LoVo (cell line): Measurements from ENCODE around the gene MAJIN.
"Not testable (repeated sequence)": the region's sequence is repeated elsewhere in the genome, so short reads cannot be mapped to it uniquely, and the experiment has no call there.

ENCODE experiments used
- DNase-seq: peaks from one replicate; pipeline ENCODE4 v3.0.0-alpha.2; 2016; ENCODE audit warnings: low spot score

MAJIN gene, protein sequence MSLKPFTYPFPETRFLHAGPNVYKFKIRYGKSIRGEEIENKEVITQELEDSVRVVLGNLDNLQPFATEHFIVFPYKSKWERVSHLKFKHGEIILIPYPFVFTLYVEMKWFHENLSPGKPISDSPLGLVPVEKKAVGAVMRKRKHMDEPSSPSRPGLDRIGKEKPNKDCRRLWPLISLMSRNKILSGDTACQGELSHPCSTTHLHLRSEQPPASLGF

DNA sequence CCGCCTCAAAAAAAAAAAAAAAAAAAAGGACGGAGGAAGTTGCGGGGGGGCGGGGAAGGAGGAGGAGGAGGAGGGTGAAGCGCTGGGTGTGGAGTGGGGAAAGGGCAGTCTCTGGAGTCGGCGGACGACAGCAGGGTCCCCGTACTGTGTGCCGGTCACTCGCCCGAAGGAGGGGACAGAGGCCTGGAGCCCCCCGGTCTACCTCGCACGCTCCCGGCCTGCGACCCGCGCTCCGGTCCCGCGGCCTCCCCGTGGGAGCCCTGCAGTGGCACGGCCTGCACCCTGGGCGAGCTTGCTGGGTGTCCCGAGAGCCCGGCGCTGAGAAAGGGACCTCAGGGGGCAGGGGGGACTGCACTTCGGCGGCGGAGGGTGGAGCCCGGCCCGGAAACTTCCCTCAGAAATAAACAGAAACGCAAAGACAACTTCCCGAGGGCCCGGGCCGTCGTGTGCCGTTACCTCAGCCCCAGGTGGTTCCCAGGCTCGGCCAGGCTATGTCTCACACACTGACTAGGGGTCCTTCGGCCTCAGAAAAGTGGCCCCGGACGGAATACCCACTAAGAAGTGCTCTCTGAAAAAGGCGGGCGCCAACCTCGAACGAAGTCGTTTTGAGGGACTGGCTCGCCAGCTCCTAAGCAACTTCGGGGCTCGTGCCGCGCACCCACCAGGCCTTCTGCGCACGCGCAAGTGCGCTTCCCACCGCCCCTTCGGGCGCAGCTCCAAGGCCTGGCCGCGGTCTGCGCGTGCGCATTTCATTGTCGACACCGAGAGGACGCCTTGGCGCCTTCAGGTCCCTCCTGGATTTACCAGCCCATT is at the start of gene MAJIN:
TSS of gene MAJIN (minus strand) at position 688 of the 813 bp plus-strand sequence. CDS start 12,703 bp downstream, outside the sequence.
- DNase-seq: no peak

DNA sequence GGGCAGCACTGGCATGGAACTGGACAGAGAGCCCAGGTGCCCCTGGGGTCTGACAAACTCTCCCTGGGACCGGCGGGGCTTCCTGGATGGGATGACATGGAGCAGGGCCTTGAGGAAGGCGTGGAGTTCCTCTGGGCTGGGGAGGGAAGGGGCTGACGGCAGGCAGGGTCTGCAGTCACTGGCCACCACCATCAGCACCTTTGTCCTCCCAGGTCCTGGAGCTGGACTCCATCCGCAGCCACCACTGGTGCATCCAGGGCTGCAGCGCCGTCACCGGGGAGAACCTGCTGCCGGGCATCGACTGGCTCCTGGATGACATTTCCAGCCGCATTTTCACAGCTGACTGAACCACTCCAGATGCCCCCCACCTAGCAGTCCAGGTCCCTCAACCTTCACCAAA is 49.6 kb upstream of the MAJIN start:
- no peak for DNase-seq

DNA sequence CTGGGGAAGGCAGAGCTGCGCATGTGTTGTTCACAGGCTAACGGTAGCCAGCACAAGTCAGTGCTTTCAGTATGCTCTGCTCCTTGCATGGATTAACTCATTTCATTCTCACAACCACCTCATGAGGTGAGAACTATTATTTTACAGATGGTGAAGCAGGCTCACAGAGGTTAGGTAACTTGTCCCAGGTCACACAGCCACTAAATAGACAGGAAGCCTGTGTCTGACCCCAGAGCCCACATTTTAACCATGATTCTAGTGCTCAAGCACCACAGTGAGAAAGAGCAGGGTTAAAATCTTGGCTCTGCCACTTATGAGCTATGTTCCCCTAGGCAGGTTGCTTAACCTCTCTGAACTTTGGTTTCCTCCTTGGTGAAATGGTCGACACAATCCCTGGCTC is 49.1 kb upstream of the MAJIN start:
- no peak for DNase-seq

DNA sequence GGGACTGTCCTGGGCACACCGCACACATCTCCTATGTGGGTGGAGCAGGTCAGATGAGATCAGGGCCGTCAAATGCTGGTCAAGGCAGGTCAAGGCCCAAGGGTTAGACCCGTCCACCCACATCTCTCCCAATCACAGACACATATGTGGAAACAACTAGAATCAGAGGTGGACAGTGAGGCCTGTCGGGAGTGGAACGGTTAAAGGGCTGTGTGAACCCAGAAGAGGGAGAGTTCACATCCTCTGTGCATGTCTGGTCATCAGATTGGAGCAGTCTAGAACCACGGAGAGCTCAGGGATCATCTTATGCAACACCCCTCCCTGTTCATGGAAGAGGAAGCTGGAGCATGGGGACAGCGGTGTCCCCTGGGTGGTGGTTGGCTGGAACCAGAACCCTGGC is 47.9 kb upstream of the MAJIN start:
- no peak for DNase-seq

DNA sequence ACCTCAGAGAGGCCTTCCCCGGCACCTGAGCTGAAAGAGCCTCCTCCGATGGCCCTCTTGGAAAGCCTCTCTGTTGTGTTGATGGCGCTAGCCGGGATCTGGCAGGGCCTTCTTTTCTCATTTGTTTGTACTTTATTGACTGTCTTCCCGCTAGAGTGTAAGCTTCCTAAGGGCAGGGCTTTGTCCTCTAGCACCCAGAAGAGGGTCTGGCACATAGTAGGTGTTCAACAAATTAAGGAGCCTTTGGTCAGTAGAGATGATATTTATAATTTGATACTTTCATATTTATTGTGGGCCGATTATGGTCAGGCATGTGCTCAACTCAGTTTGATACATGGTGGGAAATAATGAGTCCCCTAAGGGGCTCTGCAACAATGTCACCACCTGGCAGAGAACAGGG is 46.0 kb upstream of the MAJIN start:
- DNase-seq: no peak

DNA sequence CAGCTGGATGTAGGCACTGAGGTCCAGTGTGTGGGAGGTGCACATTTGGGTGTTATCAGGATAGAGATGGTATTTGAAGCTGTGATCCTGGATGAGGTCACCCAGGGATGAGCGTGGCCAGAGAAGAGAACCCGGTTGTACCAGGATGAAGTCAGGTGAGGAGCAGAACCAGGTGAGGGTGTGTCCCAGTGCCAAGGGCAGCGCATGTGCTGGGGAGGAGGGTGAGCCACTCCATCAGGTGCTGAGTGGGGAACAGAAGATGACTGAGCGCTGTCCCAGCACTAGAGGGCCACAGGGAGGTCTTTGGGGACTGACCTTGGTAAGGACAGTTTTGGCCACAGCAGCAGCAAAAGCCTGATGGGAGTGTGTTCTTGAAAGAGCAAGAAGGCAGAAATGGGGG is 44.8 kb upstream of the MAJIN start:
- no peak for DNase-seq

DNA sequence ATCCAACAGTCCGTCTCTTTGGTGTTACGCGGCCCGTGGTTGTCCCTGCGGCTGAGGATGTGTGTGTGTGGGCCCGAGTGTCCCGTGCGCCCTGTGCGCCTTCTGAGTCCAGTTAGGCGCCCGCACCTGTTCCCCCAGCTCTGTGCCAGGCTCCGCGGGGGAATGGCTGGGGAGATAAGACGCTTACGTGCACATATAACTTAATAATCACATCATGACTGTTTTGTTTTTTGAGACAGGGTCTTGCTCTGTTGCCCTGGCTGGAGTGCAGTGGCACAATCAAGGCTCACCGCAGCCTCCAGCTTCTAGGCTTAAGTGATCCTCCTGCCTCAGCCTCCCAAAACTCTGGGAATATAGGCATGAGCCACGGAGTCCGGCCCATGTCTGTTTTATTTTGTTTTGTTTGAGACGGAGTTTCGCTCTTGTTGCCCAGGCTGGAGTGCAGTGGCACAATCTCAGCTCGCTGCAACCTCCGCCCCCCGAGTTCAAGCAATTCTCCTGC is 42.9 kb upstream of the MAJIN start:
- DNase-seq: no peak

DNA sequence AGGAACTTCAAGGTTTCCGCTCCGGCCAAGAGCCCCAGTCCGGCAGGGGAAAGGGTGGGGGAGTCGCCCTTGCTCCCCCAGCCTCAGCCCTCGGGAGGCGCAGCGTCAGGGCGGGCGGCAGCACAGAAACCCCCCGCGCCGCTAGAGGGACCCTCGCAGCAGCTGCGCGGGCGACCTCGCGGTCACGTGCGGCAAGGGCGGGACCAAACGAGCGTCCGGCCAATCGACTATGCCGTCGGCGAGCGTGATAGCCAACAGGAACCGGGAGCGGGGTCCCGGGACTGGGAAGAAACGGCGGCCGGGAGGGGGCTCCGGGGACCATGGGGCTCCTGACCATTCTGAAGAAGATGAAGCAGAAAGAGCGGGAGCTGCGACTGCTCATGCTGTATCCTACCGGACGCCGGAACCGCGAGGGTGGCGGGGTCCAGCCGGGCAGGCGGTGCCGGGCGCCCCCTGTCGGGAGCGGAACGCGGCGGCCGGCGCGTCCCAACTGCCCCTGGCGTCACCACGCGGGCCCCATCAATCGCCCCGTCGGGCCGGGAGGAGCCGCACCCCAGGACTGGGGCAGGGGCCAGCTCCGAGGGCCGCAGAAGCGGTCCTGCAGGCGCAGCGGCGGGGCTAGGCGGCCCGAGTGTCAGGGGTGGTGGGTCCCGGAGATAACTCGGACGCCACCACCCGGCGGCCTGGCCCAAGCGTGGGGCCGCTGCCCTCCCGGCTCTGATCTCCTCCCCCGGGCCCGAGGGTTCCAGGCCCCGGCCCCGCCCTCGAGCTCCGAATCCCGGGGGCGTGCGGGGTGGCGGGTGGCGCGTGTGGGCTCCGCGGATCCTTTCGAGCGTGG is 42.2 kb upstream of the MAJIN start, which contains the start of gene ARL2:
TSS of gene ARL2 (plus strand) at position 273 of the 838 bp plus-strand sequence. CDS start at position 321, 48 bp downstream.
- peak; percentile 89 for DNase-seq

DNA sequence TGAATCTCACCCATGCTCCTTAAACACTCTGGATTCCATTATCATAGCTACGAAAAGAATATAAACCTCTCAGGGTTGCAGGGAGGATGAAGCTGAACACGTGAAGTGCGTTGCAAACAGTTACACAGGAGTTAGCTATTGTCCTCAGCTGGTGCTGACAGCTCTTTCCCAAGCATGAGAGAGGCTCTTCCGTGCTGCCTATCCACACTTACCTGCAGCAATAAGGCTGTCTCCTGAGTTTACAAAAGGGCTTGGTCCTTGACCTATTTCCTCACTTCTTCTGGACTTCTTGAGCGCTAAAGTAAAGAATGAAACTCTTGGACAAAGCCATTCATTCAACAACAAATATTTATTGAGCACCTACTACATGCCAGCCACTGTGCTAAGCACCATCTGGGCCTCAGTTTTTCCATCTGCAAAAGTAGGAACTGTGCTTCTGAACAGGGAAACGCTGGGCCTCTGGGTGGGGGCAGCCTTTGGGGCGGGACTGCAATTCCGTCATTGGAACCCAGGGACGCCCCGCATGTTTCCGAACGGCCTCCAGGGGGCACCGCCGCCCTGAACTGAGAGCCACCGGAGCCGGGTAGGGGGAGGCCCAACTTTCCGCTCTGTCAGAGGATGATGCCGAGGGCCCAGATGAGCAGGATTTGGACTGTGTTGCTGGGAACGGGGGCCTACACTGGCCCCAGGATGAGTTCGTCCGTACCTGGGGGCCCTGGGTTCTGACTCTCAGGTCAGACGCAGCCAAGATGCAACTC is 41.4 kb upstream of the MAJIN start:
- DNase-seq: peak; percentile 85

DNA sequence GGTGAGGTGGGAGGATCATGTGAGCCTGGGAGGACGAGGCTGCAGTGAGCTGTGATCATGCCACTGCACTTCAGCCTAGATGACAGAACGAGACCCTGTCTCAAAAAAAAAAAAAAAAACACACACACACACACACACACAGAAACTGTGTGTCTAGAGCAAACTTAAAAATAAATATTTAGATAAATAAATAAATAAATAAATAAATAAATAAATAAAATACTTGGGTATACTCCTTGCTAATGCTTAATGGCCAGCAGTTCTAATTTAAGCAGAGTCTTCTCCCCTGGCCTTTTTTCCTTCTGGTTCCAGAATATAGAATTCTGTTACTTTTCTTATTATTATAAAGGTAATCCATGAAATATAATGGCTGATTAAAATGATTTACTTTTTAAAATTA is 37.0 kb upstream of the MAJIN start:
- DNase-seq: no peak

DNA sequence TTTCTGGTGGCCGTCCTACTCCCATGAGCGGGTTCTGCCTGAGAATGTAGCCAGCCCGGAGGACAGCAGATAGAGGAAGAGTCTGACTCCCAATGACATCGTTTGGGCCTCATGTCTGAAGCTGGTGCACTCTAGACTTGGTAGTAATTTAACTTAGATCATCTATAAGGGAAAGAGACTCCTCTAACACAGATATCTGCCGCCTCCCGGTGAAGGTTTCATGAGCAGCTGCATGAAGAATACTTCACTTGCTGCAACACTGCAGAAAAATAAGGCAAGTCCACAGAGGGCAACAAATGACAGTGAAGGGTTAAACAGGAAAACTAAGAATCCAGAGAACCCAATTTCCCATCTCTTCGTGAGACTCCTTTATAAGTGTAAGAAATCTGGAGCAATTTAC is 36.1 kb upstream of the MAJIN start:
- DNase-seq: no peak

DNA sequence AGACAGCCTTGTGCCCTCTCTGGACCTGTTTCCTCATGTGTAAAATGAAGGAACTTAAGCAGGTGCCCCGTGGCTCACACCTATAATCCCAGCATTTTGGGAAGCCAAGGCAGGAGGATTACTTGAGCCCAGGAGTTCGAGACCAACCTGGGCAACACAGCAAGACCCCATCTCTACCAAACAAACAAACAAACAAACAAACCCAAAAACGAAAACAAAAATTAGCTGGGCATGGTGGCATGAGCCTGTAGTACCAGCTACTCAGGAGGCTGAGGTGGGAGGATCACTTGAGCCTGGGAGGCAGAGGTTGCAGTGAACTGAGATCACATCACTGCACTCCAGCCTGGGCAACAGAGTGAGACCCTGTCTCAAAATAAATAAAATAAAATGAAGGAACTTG is 32.1 kb upstream of the MAJIN start:
- DNase-seq: not testable (repeated sequence)

DNA sequence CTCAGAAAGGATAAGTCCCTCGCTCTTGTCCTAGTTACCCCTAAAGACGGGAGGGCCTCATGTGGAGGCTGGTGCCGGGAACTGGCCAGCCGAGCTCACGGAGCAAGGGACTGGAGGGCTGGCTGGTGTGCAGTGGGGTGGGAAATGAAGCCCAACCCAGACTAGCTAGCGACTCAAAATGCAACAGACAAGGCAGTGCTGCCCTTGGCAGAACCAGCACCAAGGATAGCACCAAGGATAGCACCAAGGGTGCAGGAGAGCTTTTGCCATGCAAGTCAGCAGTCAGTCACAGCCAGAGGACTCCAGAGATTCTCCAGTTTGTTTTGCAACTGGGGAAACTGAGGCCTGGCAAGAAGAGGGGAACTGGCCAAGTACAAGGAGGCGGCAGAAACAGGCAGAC is 31.4 kb upstream of the MAJIN start:
- no peak for DNase-seq

DNA sequence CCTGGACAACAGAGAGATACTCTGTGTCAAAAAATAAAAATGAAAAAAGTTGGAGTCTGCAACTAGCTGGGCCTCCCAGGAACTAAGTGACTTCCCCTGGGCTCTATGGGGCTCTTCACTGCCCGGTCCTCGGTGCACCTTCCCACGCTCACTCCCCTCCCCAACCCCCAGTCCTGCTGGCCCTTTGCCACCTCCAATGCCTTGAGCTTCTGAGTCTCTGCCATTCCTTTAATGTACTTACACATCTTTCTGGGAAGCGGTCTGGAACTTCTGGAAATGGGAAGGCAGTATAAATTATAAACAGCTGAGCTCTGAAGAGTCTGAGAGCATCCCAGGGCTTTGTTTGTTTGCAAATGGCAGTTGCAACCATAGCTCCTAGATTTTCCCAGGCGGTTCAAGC is 30.8 kb upstream of the MAJIN start:
- DNase-seq: no peak

DNA sequence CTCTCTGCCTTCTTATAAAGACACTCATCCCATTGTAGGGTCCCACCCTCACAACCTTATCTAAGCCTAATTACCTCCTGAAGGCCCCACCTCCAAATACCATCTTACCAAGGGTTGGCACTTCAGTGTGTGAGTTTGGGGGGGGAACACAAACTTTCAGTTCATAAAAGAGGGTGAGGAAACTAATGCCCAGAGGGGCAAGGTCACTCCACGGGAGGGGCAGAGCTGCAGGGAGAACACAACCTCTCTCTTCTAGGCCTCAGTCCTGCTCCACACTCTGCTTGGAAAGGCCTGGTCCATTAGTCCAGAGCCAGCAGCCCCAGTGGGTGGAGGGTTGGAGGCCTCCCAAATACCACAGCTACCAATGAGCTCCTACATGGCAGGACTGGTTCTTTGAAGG is 27.6 kb upstream of the MAJIN start:
- no peak for DNase-seq

DNA sequence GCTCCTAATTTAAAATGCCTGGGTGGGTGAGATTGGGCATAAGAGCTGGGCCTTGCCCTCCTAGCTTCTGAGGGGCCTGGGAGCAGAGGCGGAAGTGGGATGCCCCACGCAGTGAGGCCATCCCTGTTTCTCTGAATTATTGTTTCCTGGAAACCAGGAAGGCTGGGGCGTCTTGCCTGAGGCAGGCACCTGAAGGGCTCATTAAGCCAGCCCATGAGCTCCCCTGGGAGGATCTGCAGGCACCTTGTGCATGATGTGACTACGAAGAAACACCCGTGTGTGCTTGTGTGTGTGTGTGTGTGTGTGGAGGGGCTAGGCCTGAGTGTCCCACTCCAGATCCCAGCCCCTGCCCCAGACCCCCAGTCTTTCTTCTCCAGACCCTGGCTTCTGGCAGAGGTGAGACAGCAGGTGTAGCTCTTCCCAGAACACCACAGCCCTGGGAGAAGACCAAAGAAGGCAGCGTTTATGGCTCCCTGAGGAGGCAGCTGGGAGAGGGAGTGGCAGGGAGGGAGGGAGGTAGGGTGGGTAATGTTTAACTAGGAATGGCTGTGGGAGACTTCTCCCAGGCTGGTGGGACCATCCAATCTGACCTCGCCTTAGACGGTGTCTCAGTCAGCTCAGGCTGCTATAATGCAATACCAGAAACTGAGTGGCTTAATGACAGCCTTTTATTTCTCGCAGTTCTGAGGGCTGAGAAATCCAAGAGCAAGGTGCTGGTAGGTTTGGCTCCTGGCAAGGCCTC is 27.0 kb upstream of the MAJIN start:
- peak; percentile 83 for DNase-seq

DNA sequence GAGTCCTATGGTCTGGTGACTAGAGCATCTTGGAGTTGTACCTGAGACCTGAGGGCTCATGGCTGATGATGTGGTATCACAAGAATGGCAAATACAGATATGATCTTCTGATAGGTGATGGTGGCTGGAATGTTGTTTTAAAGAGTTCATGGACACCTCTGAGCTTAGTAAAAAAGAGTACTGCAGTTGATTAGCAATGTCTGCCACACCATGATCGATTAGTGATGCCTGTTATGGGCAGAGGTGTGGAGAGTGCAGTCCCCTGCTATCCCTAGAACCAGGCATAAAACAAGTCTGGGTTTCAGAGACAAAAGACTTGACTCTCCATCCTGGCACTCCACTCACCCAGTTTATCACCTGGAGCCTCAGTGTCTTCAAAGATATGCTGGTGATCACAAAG is 26.2 kb upstream of the MAJIN start:
- DNase-seq: peak; percentile 21

DNA sequence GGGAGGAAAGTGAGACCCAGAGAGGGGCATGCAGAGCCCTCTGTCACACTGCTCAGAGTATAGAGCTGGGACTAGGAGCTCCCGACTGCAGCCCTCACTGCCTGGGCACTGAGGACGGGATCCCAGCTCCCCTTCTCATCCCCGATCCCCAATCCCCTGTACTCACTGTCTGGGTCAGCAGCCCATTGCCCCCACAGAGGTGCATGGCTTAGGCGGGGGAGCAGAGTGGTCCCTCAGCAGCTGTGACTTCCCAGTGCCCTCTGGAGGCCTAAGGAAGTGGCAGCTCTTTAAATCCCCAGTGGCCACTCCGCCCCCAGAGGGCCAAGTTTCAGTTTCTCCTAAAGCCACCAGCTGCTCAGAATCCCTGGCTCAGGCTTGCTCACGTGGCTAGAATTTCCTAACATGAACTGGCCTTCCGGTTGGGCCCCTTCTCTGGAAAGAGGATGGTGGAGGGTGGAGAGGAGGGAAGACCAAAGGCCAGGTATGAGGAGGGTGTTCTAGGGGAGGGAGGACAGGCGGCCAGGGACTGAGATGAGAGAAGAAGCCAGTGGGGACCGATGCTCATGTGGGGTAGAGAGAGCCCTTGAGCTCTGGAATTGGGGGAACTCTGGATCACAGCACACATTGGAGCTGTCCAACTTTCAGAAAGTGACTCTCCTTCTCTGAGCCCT is 24.9 kb upstream of the MAJIN start, which contains the start of gene BATF2:
TSS of gene BATF2 (minus strand) at position 262 of the 671 bp plus-strand sequence. CDS start at position 205, 57 bp downstream.
- peak; percentile 77 for DNase-seq

DNA sequence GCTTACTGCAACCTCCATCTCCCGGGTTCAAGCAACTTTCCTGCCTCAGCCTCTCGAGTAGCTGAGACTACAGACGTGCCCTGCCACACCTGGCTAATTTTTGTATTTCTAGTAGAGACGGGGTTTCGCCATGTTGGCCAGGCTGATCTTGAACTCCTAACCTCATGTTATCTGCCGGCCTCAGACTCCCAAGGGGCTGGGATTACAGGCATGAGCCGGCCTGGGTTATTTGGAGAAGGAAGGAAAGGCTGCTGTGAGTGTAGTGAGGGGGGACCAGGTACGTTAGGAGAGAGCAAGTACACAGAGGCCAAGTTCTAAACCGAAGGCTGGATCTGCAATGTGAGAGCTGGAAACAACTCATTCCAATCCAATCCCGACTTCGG is 24.4 kb upstream of the MAJIN start:
- peak; percentile 1 for DNase-seq

DNA sequence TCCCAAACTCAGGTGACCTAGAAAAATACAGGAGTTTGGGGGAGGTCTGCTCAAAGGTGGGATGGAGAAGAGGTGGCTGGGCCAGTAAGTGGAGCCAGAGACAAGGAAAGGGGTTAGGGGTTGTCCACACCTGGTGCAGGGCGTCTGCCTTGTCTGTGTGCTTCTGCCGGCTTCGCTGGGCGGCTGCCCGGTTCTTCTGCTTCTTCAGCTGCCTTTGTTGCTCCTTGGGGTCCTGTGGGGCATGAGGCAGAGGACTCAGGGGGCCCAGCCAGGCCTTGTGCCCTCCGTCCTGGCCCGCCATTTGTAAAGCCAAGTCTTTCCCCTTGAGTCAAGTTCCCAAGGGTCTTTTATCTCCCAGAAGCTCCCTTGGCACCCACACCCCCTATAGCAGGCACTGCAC is 22.4 kb upstream of the MAJIN start:
- DNase-seq: no peak
